WTC11 (cell line): ENCODE data around the gene TMEM161B. TPM values are rescaled to one million over a fixed set of nuclear protein-coding genes. Genes with fewer than 3 reads are reported as not detected.

Source experiments
- ATAC-seq: fragments of 200-7000 bp; cut with Tn5 transposase; 2 replicates; pipeline ENCODE4 v1.10.0; 2021; ENCODE audit warnings: mild to moderate bottlenecking, moderate library complexity
- CTCF ChIA-PET: fragments of 300-600 bp; sonication (Branson Sonifier 250); formaldehyde crosslinking; loops from one replicate; lab custom pipeline; 2021; ENCODE audit warnings: antibody characterized with exemption; lab: Charles Lee
- POLR2A ChIA-PET: fragments of 350-600 bp; sonication (Branson Sonifier 250); formaldehyde crosslinking; loops from one replicate; lab custom pipeline; 2021; ENCODE audit warnings: antibody characterized with exemption; lab: Charles Lee
- DNase-seq: peaks from one replicate; pipeline ENCODE4 v3.0.0; 2021; ENCODE audit warnings: low spot score
- H3K27ac Mint-ChIP-seq: 2 replicates; pipeline ENCODE4 v1.8.0; 2021; ENCODE audit warnings: mixed read lengths
- H3K27me3 Mint-ChIP-seq: 2 replicates; pipeline ENCODE4 v1.8.0; 2021; ENCODE audit warnings: low read depth, mild to moderate bottlenecking, moderate library complexity, mixed read lengths
- H3K36me3 Mint-ChIP-seq: 2 replicates; pipeline ENCODE4 v1.8.0; 2021; ENCODE audit warnings: mixed read lengths
- H3K4me1 Mint-ChIP-seq: 2 replicates; pipeline ENCODE4 v1.8.0; 2022; ENCODE audit warnings: mixed read lengths
- H3K4me3 Mint-ChIP-seq: 2 replicates; pipeline ENCODE4 v1.8.0; 2021; ENCODE audit warnings: mild to moderate bottlenecking, moderate library complexity, mixed read lengths
- H3K9me3 Mint-ChIP-seq: 2 replicates; pipeline ENCODE4 v1.8.0; 2021; ENCODE audit warnings: mixed read lengths
- ATF1 ChIP-seq: sonication (generic); formaldehyde crosslinking; IDR thresholded peaks from 2 replicates; pipeline ENCODE4 v1.8.1; 2023; ENCODE audit warnings: mild to moderate bottlenecking, moderate library complexity, missing genetic modification reagents
- E2F1 ChIP-seq: sonication (generic); formaldehyde crosslinking; IDR thresholded peaks from 2 replicates; pipeline ENCODE4 v1.8.0; 2022; ENCODE audit warnings: mild to moderate bottlenecking, missing genetic modification reagents
- E2F4 ChIP-seq: sonication (generic); formaldehyde crosslinking; IDR thresholded peaks from 2 replicates; pipeline ENCODE4 v1.8.1; 2022; ENCODE audit warnings: low read depth, mild to moderate bottlenecking, moderate library complexity, missing genetic modification reagents, borderline replicate concordance
- ETV6 ChIP-seq: sonication (generic); formaldehyde crosslinking; IDR thresholded peaks from 2 replicates; pipeline ENCODE4 v1.8.1; 2022; ENCODE audit warnings: mild to moderate bottlenecking, missing genetic modification reagents
- HMGXB4 ChIP-seq: sonication (generic); formaldehyde crosslinking; IDR thresholded peaks from 2 replicates; pipeline ENCODE4 v1.8.1; 2023; ENCODE audit warnings: mild to moderate bottlenecking, moderate library complexity, missing genetic modification reagents
- IRF2 ChIP-seq: sonication (generic); formaldehyde crosslinking; IDR thresholded peaks from 2 replicates; pipeline ENCODE4 v1.8.0; 2022; ENCODE audit warnings: low read depth, missing genetic modification reagents, borderline replicate concordance
- KAT7 ChIP-seq: sonication (generic); formaldehyde crosslinking; IDR thresholded peaks from 2 replicates; pipeline ENCODE4 v1.8.1; 2023; ENCODE audit warnings: missing genetic modification reagents, mild to moderate bottlenecking, borderline replicate concordance
- MYBL2 ChIP-seq: sonication (generic); formaldehyde crosslinking; IDR thresholded peaks from 2 replicates; pipeline ENCODE4 v1.8.1; 2023; ENCODE audit warnings: mild to moderate bottlenecking, moderate library complexity, missing genetic modification reagents
- NFYB ChIP-seq: sonication (generic); formaldehyde crosslinking; conservative IDR thresholded peaks from 2 replicates; pipeline ENCODE4 v1.8.0; 2022; ENCODE audit warnings: low read depth, missing genetic modification reagents
- SP1 ChIP-seq: sonication (generic); formaldehyde crosslinking; conservative IDR thresholded peaks from 2 replicates; pipeline ENCODE4 v1.8.1; 2022; ENCODE audit warnings: missing genetic modification reagents
- STAT6 ChIP-seq: sonication (generic); formaldehyde crosslinking; conservative IDR thresholded peaks from 2 replicates; pipeline ENCODE4 v1.8.1; 2023; ENCODE audit warnings: mild to moderate bottlenecking, low read depth, missing genetic modification reagents, moderate library complexity
- TEAD1 ChIP-seq: sonication (generic); formaldehyde crosslinking; IDR thresholded peaks from 2 replicates; pipeline ENCODE4 v1.8.0; 2022; ENCODE audit warnings: mild to moderate bottlenecking, missing genetic modification reagents
- TP53 ChIP-seq: sonication (generic); formaldehyde crosslinking; IDR thresholded peaks from 2 replicates; pipeline ENCODE4 v1.8.1; 2023; ENCODE audit warnings: mild to moderate bottlenecking, missing genetic modification reagents
- USF1 ChIP-seq: sonication (generic); formaldehyde crosslinking; IDR thresholded peaks from 2 replicates; pipeline ENCODE4 v1.8.0; 2022; ENCODE audit warnings: mild to moderate bottlenecking, missing genetic modification reagents
- USF2 ChIP-seq: sonication (generic); formaldehyde crosslinking; IDR thresholded peaks from 2 replicates; pipeline ENCODE4 v1.8.1; 2023; ENCODE audit warnings: mild to moderate bottlenecking, missing genetic modification reagents, moderate library complexity
- ZNF121 ChIP-seq: sonication (generic); formaldehyde crosslinking; IDR thresholded peaks from 2 replicates; pipeline ENCODE4 v1.8.0; 2023; ENCODE audit warnings: missing genetic modification reagents
- ZNF281 ChIP-seq: sonication (generic); formaldehyde crosslinking; IDR thresholded peaks from 2 replicates; pipeline ENCODE4 v1.8.0; 2023; ENCODE audit warnings: mild to moderate bottlenecking, missing genetic modification reagents
- ZNF317 ChIP-seq: sonication (generic); formaldehyde crosslinking; IDR thresholded peaks from 2 replicates; pipeline ENCODE4 v1.8.1; 2023; ENCODE audit warnings: low read depth, mild to moderate bottlenecking, moderate library complexity, missing genetic modification reagents, borderline replicate concordance
- ZNF512 ChIP-seq: sonication (generic); formaldehyde crosslinking; IDR thresholded peaks from 2 replicates; pipeline ENCODE4 v1.8.1; 2022; ENCODE audit warnings: missing genetic modification reagents, borderline replicate concordance
- ZNF671 ChIP-seq: fragments of 250-450 bp; sonication (Bioruptor Pico); IDR thresholded peaks from 2 replicates; pipeline ENCODE4 v1.8.0; 2021; ENCODE audit warnings: mild to moderate bottlenecking
- total RNA-seq: library from RNA; stranded (reverse); gene quantifications from 3 replicates; pipeline ENCODE4 v1.2.3, GENCODE V29; 2021

TMEM161B gene
- total RNA-seq, 1 experiment from 2014 or later = 17.0 TPM

GRCh38 chr5:88258636-88259035 is 10.0 kb downstream of the TMEM161B start (continued):
- TF ChIP-seq ZNF281 = no peak
- no peak for TF ChIP-seq ZNF317 (CRISPR knock-in tag)
- TF ChIP-seq HMGXB4 = no peak
- no peak for TF ChIP-seq MYBL2 (CRISPR knock-in tag)
- no peak for TF ChIP-seq ZNF671
- no peak for TF ChIP-seq E2F1 (CRISPR knock-in tag)
- no peak for TF ChIP-seq E2F4
- no peak for TF ChIP-seq TP53 (CRISPR knock-in tag)
- no peak for TF ChIP-seq STAT6 (CRISPR knock-in tag)
- TF ChIP-seq NFYB (CRISPR knock-in tag) = no peak
- TF ChIP-seq USF2 (CRISPR knock-in tag) = no peak
- TF ChIP-seq USF1 = no peak

- H3K4me3 Mint-ChIP-seq = peak overlapping the region; percentile 48
- ChIA-PET POLR2A (interaction anchor here (0.5 kb wide), 1 partner anchor 39 kb away, joined by 4 read pairs; no protein-coding TSS in a partner anchor), CTCF (interaction anchor here (0.6 to 1.2 kb wide), 3 partner anchors 87 to 419 kb away, joined by 3 to 5 read pairs (median 4); no protein-coding TSS in a partner anchor)
- H3K36me3 Mint-ChIP-seq = peaks cover 3% of the 10 kb centered on the region; the same call in 1 of the 2 replicates
- DNase-seq (peak; percentile 40), ATAC-seq (peak; percentile 97)
- H3K4me1 Mint-ChIP-seq = peaks cover 76% of the 10 kb centered on the region
- H3K27ac Mint-ChIP-seq = peak overlapping the region; percentile 99
- no peaks in the 10 kb centered on the region for H3K9me3 Mint-ChIP-seq
- no peaks in the 10 kb centered on the region for H3K27me3 Mint-ChIP-seq
- TF ChIP-seq ZNF512 = no peak
- no peak for TF ChIP-seq ZNF317 (CRISPR knock-in tag)
- TF ChIP-seq ZNF281 = no peak
- peak; percentile 71; the same call in 1 of the 2 replicates for TF ChIP-seq TEAD1 (CRISPR knock-in tag)
- no peak for TF ChIP-seq IRF2
- peak; percentile 33; the same call in 1 of the 2 replicates for TF ChIP-seq ETV6 (CRISPR knock-in tag)
- TF ChIP-seq ZNF121 (CRISPR knock-in tag) = peak; percentile 70
- TF ChIP-seq KAT7 (CRISPR knock-in tag) = no peak
- TF ChIP-seq ATF1 (CRISPR knock-in tag) = no peak
- TF ChIP-seq SP1 (CRISPR knock-in tag) = peak; percentile 53; the same call in 1 of the 2 replicates
Observed at GRCh38 chr5:88256872-88257271, 11.8 kb downstream of the TMEM161B start.
